Mononuclear cell (primary cell): ENCODE data around the gene TMEM253. TPM values are rescaled to one million over a fixed set of nuclear protein-coding genes. Genes with fewer than 3 reads are reported as not detected.

Experiments used
- H3K27me3 ChIP-seq: 2 replicates; pipeline ENCODE4 v1.6.0; 2011; ENCODE audit warnings: low read length, control low read depth; ENCODE audit not compliant: insufficient read depth
- H3K4me1 ChIP-seq: 2 replicates; pipeline ENCODE4 v1.5.1; 2011; ENCODE audit warnings: mild to moderate bottlenecking, low read length, control low read depth; ENCODE audit not compliant: insufficient read depth
- H3K4me3 ChIP-seq: 2 replicates; pipeline ENCODE4 v1.5.1; 2011; ENCODE audit warnings: mild to moderate bottlenecking, low read length, moderate library complexity
- H3K9me3 ChIP-seq: 2 replicates; pipeline ENCODE4 v1.5.1; 2011; ENCODE audit warnings: low read depth, mild to moderate bottlenecking, control low read depth, low read length
- total RNA-seq: library from RNA; depleted of rRNA; stranded (reverse); fragments of >200 nt; gene quantifications from one replicate; pipeline ENCODE4 v1.2.3, GENCODE V29; 2012

TMEM253 gene
- total RNA-seq, 1 donor: 0.21 TPM

DNA sequence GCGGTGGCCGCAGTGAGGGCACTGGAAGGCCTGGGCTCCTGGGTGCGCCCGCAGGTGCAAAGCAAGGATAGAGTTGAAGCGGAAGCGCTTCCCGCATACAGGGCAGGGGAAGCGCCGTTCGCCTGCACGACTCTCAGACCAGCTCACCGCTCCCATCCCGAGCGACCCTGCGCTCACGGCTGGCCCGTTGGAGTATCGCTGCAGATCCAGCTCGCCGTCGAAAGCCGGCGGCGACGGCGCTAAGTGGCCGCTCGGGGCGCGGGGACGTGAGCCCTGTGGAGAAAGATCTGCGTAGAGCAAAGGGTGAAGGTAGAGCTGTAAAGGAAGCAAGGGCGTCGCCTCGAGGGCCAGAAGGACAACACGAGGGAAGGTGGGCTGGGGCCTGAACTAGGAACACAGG is 7.8 kb upstream of the TMEM253 start:
- no peaks in the 10 kb centered on the region for H3K27me3 ChIP-seq
- peaks cover 16% of the 10 kb centered on the region for H3K4me1 ChIP-seq
- no peaks in the 10 kb centered on the region for H3K9me3 ChIP-seq
- no peak overlapping the region for H3K4me3 ChIP-seq

DNA sequence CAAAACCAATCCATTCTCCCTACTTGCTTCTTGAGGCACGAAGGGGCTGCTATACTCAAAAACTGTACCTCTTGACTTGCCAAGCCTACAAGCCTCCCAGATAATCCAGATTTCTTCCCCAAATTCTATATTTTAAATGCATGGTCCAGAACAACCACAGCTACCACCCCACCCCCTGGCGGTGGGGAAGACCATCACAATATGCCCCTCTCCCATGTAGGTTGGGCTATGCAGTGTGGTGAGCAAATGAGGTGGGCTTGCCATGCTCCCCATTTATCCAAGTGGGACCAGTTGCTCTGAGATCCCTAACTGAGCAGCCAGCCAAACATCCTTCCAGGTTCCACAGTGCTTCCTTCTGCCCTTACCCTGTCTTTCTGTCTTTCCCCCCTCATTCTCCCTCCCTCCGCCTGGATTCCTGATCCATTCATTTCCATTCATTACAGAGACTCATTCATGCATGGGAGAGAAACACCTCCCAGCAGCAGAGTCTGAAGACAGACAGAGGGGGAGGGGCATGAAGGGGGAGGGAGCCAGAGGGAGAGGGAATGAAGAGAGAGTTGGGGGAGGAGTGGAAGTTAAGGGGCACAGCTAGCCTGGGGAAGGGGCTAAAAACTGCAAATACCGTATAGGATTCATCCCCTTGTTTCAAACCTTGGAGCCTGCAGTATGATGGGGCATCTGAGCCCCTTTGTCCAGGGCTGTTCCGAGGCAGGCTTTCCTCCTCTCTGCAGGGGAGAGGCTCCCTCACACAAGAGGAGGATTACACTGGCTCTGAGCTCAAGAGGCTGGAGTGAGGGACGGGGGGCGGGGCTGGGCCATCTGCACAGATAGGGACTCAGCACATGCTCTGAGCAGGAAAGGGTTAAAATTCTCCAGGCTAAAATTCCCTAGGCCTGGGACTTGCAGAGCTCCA is 6.8 kb upstream of the TMEM253 start:
- Histone ChIP-seq H3K27me3 (peaks cover 3% of the 10 kb centered on the region), H3K4me1 (peaks cover 13% of the 10 kb centered on the region), H3K9me3 (no peaks in the 10 kb centered on the region), H3K4me3 (no peak overlapping the region)

GRCh38 chr14:21095430-21096205 is 5.2 kb upstream of the TMEM253 start:
- Histone ChIP-seq H3K27me3 (peaks cover 3% of the 10 kb centered on the region), H3K4me3 (no peak overlapping the region), H3K4me1 (peaks cover 18% of the 10 kb centered on the region), H3K9me3 (no peaks in the 10 kb centered on the region)

DNA sequence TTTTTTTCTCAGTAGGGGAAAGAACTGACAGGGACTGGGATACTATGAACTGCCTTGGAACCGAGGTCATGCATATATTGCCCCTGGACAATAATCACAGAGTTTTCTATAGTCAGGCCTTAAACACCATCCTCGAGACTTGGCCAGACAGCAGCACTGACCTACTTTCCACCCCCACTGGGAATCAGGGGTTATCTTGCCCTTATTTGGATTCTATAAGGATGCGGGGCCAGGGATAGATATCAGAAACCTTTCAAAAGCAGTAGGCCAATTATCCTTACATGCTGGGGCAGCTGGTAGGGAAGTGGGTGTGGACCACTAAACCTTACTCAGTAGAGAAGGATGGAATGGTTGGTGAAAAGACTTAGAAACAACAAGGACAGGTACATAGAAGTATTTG is 4.4 kb upstream of the TMEM253 start:
- Histone ChIP-seq H3K9me3 (no peaks in the 10 kb centered on the region), H3K4me1 (peaks cover 18% of the 10 kb centered on the region), H3K4me3 (no peak overlapping the region), H3K27me3 (peaks cover 3% of the 10 kb centered on the region)

DNA sequence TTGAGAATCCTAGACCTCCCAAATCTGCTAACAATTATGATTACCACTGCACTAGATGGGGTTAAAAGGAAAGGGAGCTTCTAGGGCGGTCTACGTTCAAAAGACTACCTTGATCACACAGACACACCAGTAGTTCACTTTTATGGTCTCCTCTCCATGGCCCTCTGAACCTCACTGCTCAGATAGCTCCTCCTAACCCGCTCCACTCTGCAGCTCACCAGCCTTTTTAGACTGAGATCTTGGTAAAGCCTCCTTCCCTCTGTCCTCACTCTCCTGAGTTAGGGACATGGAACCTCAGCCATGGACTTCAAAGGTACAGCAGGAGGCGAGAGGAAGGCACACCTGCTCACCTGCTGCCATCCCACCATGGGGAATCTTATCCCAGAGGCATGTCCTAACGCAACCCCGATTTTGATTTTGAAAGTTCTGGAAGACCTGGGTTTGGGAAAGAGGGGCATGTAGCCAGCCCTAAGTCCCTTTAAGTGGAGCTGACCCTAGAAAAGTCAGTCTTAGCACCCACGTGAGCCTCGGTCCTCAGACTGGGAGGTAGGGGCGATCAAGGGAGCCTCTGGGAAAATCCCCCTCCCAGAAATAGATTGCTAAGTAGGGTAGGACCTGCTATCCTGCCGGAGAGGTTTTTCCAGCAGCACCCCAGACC is 3.8 kb upstream of the TMEM253 start:
- Histone ChIP-seq H3K27me3 (peaks cover 3% of the 10 kb centered on the region), H3K4me1 (peaks cover 18% of the 10 kb centered on the region), H3K4me3 (no peak overlapping the region), H3K9me3 (no peaks in the 10 kb centered on the region)

- Histone ChIP-seq H3K27me3 (peaks cover 3% of the 10 kb centered on the region), H3K9me3 (no peaks in the 10 kb centered on the region), H3K4me1 (peaks cover 17% of the 10 kb centered on the region), H3K4me3 (no peak overlapping the region)
Measured at GRCh38 chr14:21097636-21098075, 3.2 kb upstream of the TMEM253 start.

- Histone ChIP-seq H3K4me1 (peaks cover 20% of the 10 kb centered on the region), H3K4me3 (peak within 1 kb of the TSS; percentile 40), H3K9me3 (no peaks in the 10 kb centered on the region), H3K27me3 (peaks cover 3% of the 10 kb centered on the region)
Measured at GRCh38 chr14:21098076-21098891, 2.6 kb upstream of the TMEM253 start, which contains the start of gene ZNF219. Gene ZNF219, minus strand, starts transcription at chr14:21098655. Its CDS starts 5,064 bp downstream, at chr14:21093591.

GRCh38 chr14:21098892-21099595 is 1.8 kb upstream of the TMEM253 start:
- Histone ChIP-seq H3K4me3 (peak overlapping the region; percentile 40), H3K27me3 (peaks cover 3% of the 10 kb centered on the region), H3K4me1 (peaks cover 23% of the 10 kb centered on the region), H3K9me3 (no peaks in the 10 kb centered on the region)

DNA sequence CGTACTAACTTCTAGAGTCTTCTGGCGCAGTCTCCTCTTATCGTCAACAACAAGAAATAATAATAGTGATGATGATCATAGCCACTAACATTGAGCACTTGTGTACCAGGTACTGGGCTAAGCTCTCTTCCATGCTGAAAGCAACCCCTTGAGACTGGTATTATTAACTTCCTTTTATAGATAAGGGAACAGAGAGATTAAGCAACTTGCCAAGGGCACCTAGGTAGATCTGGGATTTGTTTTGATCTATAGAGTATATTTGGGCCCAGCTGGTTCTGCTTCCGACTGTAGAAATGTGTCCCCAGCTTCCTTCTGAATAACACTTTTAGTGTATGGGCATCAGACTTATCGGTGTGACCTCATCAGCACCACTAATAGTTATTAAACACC is 1.3 kb upstream of the TMEM253 start:
- peaks cover 3% of the 10 kb centered on the region for H3K27me3 ChIP-seq
- no peaks in the 10 kb centered on the region for H3K9me3 ChIP-seq
- H3K4me1 ChIP-seq: peaks cover 28% of the 10 kb centered on the region
- no peak overlapping the region for H3K4me3 ChIP-seq

- no peak overlapping the region for H3K4me3 ChIP-seq
- H3K27me3 ChIP-seq: peaks cover 3% of the 10 kb centered on the region
- H3K4me1 ChIP-seq: peaks cover 52% of the 10 kb centered on the region
- no peaks in the 10 kb centered on the region for H3K9me3 ChIP-seq
Measured at GRCh38 chr14:21101802-21102413, 1.0 kb downstream of the TMEM253 start.

DNA sequence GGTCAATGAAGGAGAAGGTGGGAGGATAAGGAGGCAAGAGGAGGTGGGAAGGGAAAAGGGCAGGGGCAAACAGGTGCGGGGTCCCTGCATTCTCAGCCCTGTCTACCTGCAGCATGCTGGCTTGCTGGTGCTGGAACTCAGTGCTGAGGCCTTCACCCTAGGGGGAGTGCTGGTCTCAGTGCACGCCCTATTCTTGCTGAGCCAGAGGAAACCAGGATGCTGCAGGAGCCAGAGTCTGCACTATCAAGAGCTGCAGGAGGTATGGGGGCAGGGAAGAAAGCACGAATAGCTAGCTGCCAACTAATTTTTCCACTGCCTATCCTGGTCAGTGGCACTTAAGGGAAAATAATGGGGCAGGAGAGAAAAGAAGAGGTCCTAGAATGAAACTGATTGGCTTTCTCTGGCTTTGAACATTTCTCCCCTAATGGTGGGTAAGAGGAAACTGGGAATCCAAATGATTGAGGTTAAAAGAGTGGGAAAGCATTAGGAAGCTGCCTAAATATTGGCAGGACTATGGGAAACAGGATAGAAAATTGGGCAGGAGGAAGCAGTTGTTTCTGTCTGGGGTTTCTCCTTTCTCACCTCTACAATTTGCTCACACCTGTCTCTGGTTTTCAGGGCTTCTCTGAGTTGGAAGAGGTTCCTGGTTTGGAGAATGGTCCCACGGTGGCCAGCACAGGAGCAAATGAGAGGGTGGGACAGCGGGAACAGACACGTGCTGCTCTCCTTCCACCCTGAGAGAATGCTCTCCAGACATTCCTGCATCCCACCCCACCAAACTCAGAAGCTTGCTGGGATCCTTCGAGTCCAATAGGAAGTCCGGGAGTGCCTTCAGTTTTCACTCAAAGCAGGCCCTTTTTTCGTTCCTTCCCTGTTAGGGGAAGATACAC is 1.9 kb downstream of the TMEM253 start:
- Histone ChIP-seq H3K27me3 (peaks cover 3% of the 10 kb centered on the region), H3K4me3 (peak overlapping the region; percentile 70), H3K9me3 (no peaks in the 10 kb centered on the region), H3K4me1 (peaks cover 52% of the 10 kb centered on the region)

DNA sequence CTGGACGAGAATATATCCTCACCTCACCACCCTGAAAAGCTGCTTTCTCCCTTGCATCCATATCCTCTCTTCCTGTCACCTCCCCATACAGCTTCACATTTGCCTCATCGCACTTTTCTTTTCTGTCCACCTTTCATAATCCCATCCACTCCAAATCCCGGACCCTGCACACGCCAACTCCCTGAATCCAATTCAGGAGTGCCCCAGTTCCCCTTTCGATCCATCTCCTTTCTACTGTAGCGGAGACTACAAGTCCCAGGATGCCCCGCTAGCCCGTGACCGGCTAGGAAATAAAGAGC is 2.5 kb downstream of the TMEM253 start:
- peak overlapping the region; percentile 70 for H3K4me3 ChIP-seq
- no peaks in the 10 kb centered on the region for H3K9me3 ChIP-seq
- peaks cover 3% of the 10 kb centered on the region for H3K27me3 ChIP-seq
- H3K4me1 ChIP-seq: peaks cover 52% of the 10 kb centered on the region
